Endothelial cell of umbilical vein (primary cell): ENCODE results near the gene CAMK2D. TPM values are rescaled to one million over a fixed set of nuclear protein-coding genes. Genes with fewer than 3 reads are reported as not detected.

Experiments
- BruUV-seq: library from RNA; stranded (reverse); fragments of 400-500 nt; replicated peaks from 2 replicates; lab custom pipeline; 2021; lab: Mats Ljungman, UMichigan
- CTCF ChIA-PET: fragments of 300-600, 350-600 bp; sonication (Branson Sonifier 250); formaldehyde crosslinking; loops from one replicate; lab custom pipeline; 2021; ENCODE audit warnings: antibody characterized with exemption, inconsistent platforms; lab: Charles Lee
- POLR2A ChIA-PET: fragments of 300-600, 350-600 bp; sonication (Branson Sonifier 250); formaldehyde crosslinking; loops from one replicate; lab custom pipeline; 2021; ENCODE audit warnings: antibody characterized with exemption, inconsistent platforms; lab: Charles Lee
- DNase-seq: peaks from one replicate; pipeline ENCODE4 v3.0.0-alpha.2; 2011; ENCODE audit warnings: low read depth, low spot score
- FAIRE-seq: peaks from 2 replicates; lab custom pipeline; 2011; peaks lifted over from hg19 to GRCh38; lab: Jason Lieb, UNC
- H2AFZ ChIP-seq: 2 replicates; pipeline ENCODE4 v1.6.0; 2012; ENCODE audit warnings: low read depth, low read length, control low read depth, inconsistent platforms
- H3K27ac ChIP-seq: 2 replicates; pipeline ENCODE4 v1.5.1; 2011; ENCODE audit warnings: low read depth, mild to moderate bottlenecking, control low read depth, low read length, moderate library complexity; ENCODE audit not compliant: insufficient read depth
- H3K27me3 ChIP-seq, 2 experiments: 2 replicates each; pipeline versions ENCODE4 v1.6.0 to v1.6.1; 2011; ENCODE audit warnings: low read length in 2 of 2, mixed read lengths in 1 of 2; ENCODE audit not compliant: control insufficient read depth in 2 of 2, insufficient read depth in 2 of 2
- H3K36me3 ChIP-seq, 2 experiments: 2 replicates in 1 of 2; 3 replicates in 1 of 2; pipeline ENCODE4 v1.5.1; 2011; ENCODE audit warnings: low read length in 2 of 2, mild to moderate bottlenecking in 1 of 2, moderate library complexity in 1 of 2; ENCODE audit not compliant: control insufficient read depth in 2 of 2, insufficient read depth in 2 of 2; ENCODE audit errors: extremely low read depth in 1 of 2
- H3K4me1 ChIP-seq: 3 replicates; pipeline ENCODE4 v1.5.1; 2011; ENCODE audit warnings: mild to moderate bottlenecking, low read length; ENCODE audit not compliant: control insufficient read depth, insufficient read depth; ENCODE audit errors: extremely low read depth
- H3K4me2 ChIP-seq: 2 replicates; pipeline ENCODE4 v1.6.1; 2011; ENCODE audit warnings: low read length, control low read depth, mixed read lengths; ENCODE audit not compliant: insufficient read depth
- H3K4me3 ChIP-seq, 3 experiments: fragments of 200-600 bp in 1 of 3; sonication (generic), shearing (Covaris generic) in 1 of 3; replicated peaks in 1 of 3; 2 replicates each; pipeline ENCODE4 v1.5.1; 2011 to 2016; ENCODE audit warnings: control low read depth in 3 of 3, low read length in 3 of 3, mild to moderate bottlenecking in 2 of 3, inconsistent platforms in 1 of 3, low read depth in 1 of 3, moderate library complexity in 1 of 3; ENCODE audit not compliant: insufficient read depth in 1 of 3
- H3K79me2 ChIP-seq: 2 replicates; pipeline ENCODE4 v1.6.0; 2012; ENCODE audit warnings: low read length, inconsistent platforms; ENCODE audit not compliant: control insufficient read depth, insufficient read depth
- H3K9ac ChIP-seq: replicated peaks from 2 replicates; pipeline ENCODE3; 2011; ENCODE audit warnings: low read length, control low read depth; ENCODE audit not compliant: insufficient read depth; ENCODE audit errors: extremely low read depth
- H3K9me1 ChIP-seq: replicated peaks from 3 replicates; pipeline ENCODE4 v1.6.0; 2011; ENCODE audit warnings: mild to moderate bottlenecking, low read length; ENCODE audit not compliant: control insufficient read depth, insufficient read depth; ENCODE audit errors: extremely low read depth
- H3K9me3 ChIP-seq: replicated peaks from 2 replicates; pipeline ENCODE4 v1.5.1; 2012; ENCODE audit warnings: low read length, inconsistent platforms; ENCODE audit not compliant: control insufficient read depth, insufficient read depth
- H4K20me1 ChIP-seq: replicated peaks from 2 replicates; pipeline ENCODE3; 2011; ENCODE audit warnings: mild to moderate bottlenecking, low read length; ENCODE audit not compliant: control insufficient read depth, insufficient read depth; ENCODE audit errors: extremely low read depth
- EZH2 ChIP-seq: IDR thresholded peaks from 2 replicates; pipeline ENCODE4 v1.6.1; 2012; ENCODE audit warnings: borderline replicate concordance, low read depth, mild to moderate bottlenecking, moderate library complexity, low read length, inconsistent platforms; ENCODE audit not compliant: severe bottlenecking
- FOS ChIP-seq: IDR thresholded peaks from 2 replicates; pipeline ENCODE4 v1.6.1; 2011; ENCODE audit warnings: mild to moderate bottlenecking, low read length, moderate library complexity, borderline replicate concordance; ENCODE audit not compliant: insufficient read depth
- GATA2 ChIP-seq: IDR thresholded peaks from 2 replicates; pipeline ENCODE4 v1.7.0; 2011; ENCODE audit warnings: low read depth, mild to moderate bottlenecking, moderate library complexity, mixed read lengths, low read length; ENCODE audit not compliant: insufficient read length, insufficient read depth
- JUN ChIP-seq: IDR thresholded peaks from 2 replicates; pipeline ENCODE4 v1.6.1; 2011; ENCODE audit warnings: borderline replicate concordance, low read depth; ENCODE audit not compliant: insufficient read length, insufficient read depth
- MYC ChIP-seq: IDR thresholded peaks from one replicate; pipeline ENCODE4 v1.6.1; 2011; ENCODE audit warnings: mild to moderate bottlenecking, low read depth, low read length
- POLR2A ChIP-seq: IDR thresholded peaks from 2 replicates; pipeline ENCODE4 v1.6.1; 2012; ENCODE audit warnings: low read depth, mild to moderate bottlenecking, control low read depth, low read length
- POLR2AphosphoS5 ChIP-seq: IDR thresholded peaks from 2 replicates; pipeline ENCODE4 v1.6.1; 2012; ENCODE audit warnings: low read depth, mild to moderate bottlenecking, control low read depth, low read length, moderate library complexity; ENCODE audit not compliant: insufficient read depth
- dilution Hi-C: fragments of 300-500 bp; cut with MboI; formaldehyde crosslinking; loops from one replicate; pipeline ENCODE4 v1.15.0; 2019; ENCODE audit warnings: low sequenced_read_pairs; ENCODE audit not compliant: extremely low pct_ligation_motif_present
- intact Hi-C: fragments of 100-400 bp; cut with micrococcal nuclease; formaldehyde crosslinking; loops from one replicate; pipeline ENCODE4 v1.10.0; 2022
- polyA plus RNA-seq, 4 experiments: library from polyadenylated mRNA; depleted of rRNA in 3 of 4; stranded (reverse) in 3 of 4; unstranded in 1 of 4; fragments of >200 nt; gene quantifications; 2 replicates each; pipeline versions ENCODE4 v1.2.1 to v1.2.3, GENCODE V29; 2011 to 2012; ENCODE audit warnings: missing spikeins in 1 of 4
- total RNA-seq: library from RNA; stranded (reverse); gene quantifications from 2 replicates; pipeline ENCODE4 v1.2.3, GENCODE V29; 2021
- TF ChIP-seq, protein P1 (sequence below), 2 donors: IDR thresholded peaks; 1 replicate in 1 of 2; 2 replicates in 1 of 2; pipeline ENCODE4 v1.5.1; 2011; ENCODE audit warnings: low read length in 2 of 2, mild to moderate bottlenecking in 2 of 2, moderate library complexity in 2 of 2, control low read depth in 1 of 2, inconsistent platforms in 1 of 2, low read depth in 1 of 2; ENCODE audit not compliant: insufficient read depth in 1 of 2; ENCODE audit errors: extremely low read depth in 1 of 2
- TF ChIP-seq, protein P2 (sequence below): IDR thresholded peaks from 2 replicates; pipeline ENCODE4 v1.6.1; 2011; ENCODE audit not compliant: insufficient read depth, insufficient read length

The CAMK2D gene
- total and polyA plus RNA-seq, 2 donors (not counting 3 experiments of a cell fraction or from before 2014, with no cell fraction given) = 10.4 to 30.7 TPM

DNA sequence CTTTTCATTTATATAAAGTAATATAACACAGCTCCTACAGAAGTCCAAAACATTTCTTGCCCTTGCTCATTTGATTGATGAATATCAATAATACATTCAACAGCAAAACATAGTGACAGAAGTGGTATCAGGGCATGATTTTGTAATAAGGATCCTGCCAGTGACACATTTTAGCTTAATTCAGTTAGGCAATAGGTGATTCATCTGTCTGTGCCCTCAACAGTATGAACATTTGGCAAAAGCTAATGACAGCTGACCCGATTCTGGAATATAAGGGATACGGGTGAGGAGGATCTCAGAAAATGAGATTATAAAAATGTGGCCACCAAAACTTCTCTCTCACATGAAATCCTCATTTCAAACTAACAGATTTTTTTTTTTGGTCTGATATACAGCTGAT, 294.0 kb downstream of the CAMK2D start:
- FAIRE-seq (peak; percentile 35), DNase-seq (peak; percentile 69)
- TF ChIP-seq GATA2 (no peak), EZH2 (no peak), POLR2AphosphoS5 (no peak), MYC (no peak), JUN (peak; percentile 51), FOS (peak; percentile 55), POLR2A (no peak)
- TF ChIP-seq, protein P1, sequence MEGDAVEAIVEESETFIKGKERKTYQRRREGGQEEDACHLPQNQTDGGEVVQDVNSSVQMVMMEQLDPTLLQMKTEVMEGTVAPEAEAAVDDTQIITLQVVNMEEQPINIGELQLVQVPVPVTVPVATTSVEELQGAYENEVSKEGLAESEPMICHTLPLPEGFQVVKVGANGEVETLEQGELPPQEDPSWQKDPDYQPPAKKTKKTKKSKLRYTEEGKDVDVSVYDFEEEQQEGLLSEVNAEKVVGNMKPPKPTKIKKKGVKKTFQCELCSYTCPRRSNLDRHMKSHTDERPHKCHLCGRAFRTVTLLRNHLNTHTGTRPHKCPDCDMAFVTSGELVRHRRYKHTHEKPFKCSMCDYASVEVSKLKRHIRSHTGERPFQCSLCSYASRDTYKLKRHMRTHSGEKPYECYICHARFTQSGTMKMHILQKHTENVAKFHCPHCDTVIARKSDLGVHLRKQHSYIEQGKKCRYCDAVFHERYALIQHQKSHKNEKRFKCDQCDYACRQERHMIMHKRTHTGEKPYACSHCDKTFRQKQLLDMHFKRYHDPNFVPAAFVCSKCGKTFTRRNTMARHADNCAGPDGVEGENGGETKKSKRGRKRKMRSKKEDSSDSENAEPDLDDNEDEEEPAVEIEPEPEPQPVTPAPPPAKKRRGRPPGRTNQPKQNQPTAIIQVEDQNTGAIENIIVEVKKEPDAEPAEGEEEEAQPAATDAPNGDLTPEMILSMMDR (IDR thresholded peaks at IDR 0.05; ENCODE audit: extremely low read depth in 1 of 2, insufficient read depth in 1 of 2, low read depth in 1 of 2, low read length in 2 of 2) = no peak
- TF ChIP-seq, protein P2, sequence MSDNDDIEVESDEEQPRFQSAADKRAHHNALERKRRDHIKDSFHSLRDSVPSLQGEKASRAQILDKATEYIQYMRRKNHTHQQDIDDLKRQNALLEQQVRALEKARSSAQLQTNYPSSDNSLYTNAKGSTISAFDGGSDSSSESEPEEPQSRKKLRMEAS = no peak
- intact Hi-C loops (loop anchor here (5.0 to 10.0 kb wide), 3 partner anchors 80 to 607 kb away; partner anchors contain the start of gene ARSJ), dilution Hi-C loops (no loop called here)
- Histone ChIP-seq H3K4me3 (peak overlapping the region in 1 of 3 experiments; percentile 3), H3K9me3 (no peaks in the 10 kb centered on the region), H3K27ac (peak overlapping the region; percentile 96), H4K20me1 (no peaks in the 10 kb centered on the region), H3K36me3 (no peaks in the 10 kb centered on the region), H3K9me1 (no peaks in the 10 kb centered on the region), H3K4me2 (peak overlapping the region; percentile 81), H3K4me1 (peaks cover 31% of the 10 kb centered on the region), H3K9ac (peak overlapping the region; percentile 84), H2AFZ (no peak overlapping the region), H3K79me2 (no peaks in the 10 kb centered on the region), H3K27me3 (no peaks in the 10 kb centered on the region)
- POLR2A ChIA-PET = interaction anchor here (0.5 to 1.1 kb wide), 2 partner anchors 23 to 24 kb away, joined by 3 to 4 read pairs; no protein-coding TSS in a partner anchor
- BruUV-seq = no TSS peak
- CTCF ChIA-PET = interaction anchor here (0.9 to 2.5 kb wide), 10 partner anchors 9 to 492 kb away, joined by 3 to 15 read pairs (median 8); no protein-coding TSS in a partner anchor
